HepG2 (cell line): ENCODE data around the gene ITPK1. TPM values are rescaled to one million over a fixed set of nuclear protein-coding genes. Genes with fewer than 3 reads are reported as not detected.
A peak's percentile ranks its signal among the peaks of the same experiment; 100 is the strongest.

Experiments used
- EEA1 ChIP-seq: sonication (generic); formaldehyde crosslinking; IDR thresholded peaks from 2 replicates; pipeline ENCODE4 v1.5.1; 2020; ENCODE audit warnings: mild to moderate bottlenecking, missing genetic modification reagents, borderline replicate concordance
- EHMT2 ChIP-seq: fragments of 200-600 bp; sonication (generic); IDR thresholded peaks from 2 replicates; pipeline ENCODE4 v1.7.0; 2017; ENCODE audit warnings: antibody characterized with exemption, low read depth, low read length, borderline replicate concordance
- GATA4 ChIP-seq: sonication (generic); IDR thresholded peaks from 2 replicates; pipeline ENCODE4 v1.6.1; 2016; ENCODE audit warnings: antibody characterized with exemption, low read depth, borderline replicate concordance
- HNF1B ChIP-seq: sonication (generic); formaldehyde crosslinking; IDR thresholded peaks from 2 replicates; pipeline ENCODE4 v1.5.1; 2020; ENCODE audit warnings: mild to moderate bottlenecking, moderate library complexity, missing genetic modification reagents
- HOXA5 ChIP-seq: sonication (generic); formaldehyde crosslinking; IDR thresholded peaks from 2 replicates; pipeline ENCODE4 v1.4.0; 2020; ENCODE audit warnings: missing genetic modification reagents
- IRF9 ChIP-seq: sonication (generic); formaldehyde crosslinking; IDR thresholded peaks from 2 replicates; pipeline ENCODE4 v1.8.0; 2022; ENCODE audit warnings: missing genetic modification reagents, mild to moderate bottlenecking, borderline replicate concordance
- NFYC ChIP-seq: IDR thresholded peaks from 2 replicates; pipeline ENCODE4 v1.6.1; 2016; ENCODE audit warnings: missing genetic modification reagents, missing compliant biosample characterization
- NONO ChIP-seq, 2 experiments: fragments of 450-650 bp in 1 of 2; sonication (generic) in 1 of 2; formaldehyde crosslinking in 1 of 2; IDR thresholded peaks in 1 of 2; conservative IDR thresholded peaks in 1 of 2; 2 replicates each; pipeline versions ENCODE4 v1.6.1 to v1.8.0; 2017 to 2022; ENCODE audit warnings: mild to moderate bottlenecking in 1 of 2, missing genetic modification reagents in 1 of 2, moderate library complexity in 1 of 2
- PHB2 ChIP-seq: fragments of 450-650 bp; IDR thresholded peaks from 2 replicates; pipeline ENCODE4 v1.6.1; 2018; ENCODE audit not compliant: partially characterized antibody
- TRIM24 ChIP-seq: sonication (generic); formaldehyde crosslinking; IDR thresholded peaks from 2 replicates; pipeline ENCODE4 v1.8.0; 2022; ENCODE audit warnings: mild to moderate bottlenecking, missing genetic modification reagents
- ZBTB20 ChIP-seq: sonication (generic); formaldehyde crosslinking; IDR thresholded peaks from 2 replicates; pipeline ENCODE4 v1.8.1; 2023; ENCODE audit warnings: missing genetic modification reagents, low read depth, mild to moderate bottlenecking, borderline replicate concordance
- ZNF205 ChIP-seq: IDR thresholded peaks from 2 replicates; pipeline ENCODE4 v1.6.1; 2018; ENCODE audit warnings: missing biosample characterization, missing genetic modification reagents
- ZNF329 ChIP-seq: sonication (generic); formaldehyde crosslinking; IDR thresholded peaks from 2 replicates; pipeline ENCODE4 v1.9.0; 2021; ENCODE audit warnings: low read depth, mild to moderate bottlenecking, missing genetic modification reagents
- polyA plus RNA-seq, 8 experiments: library from polyadenylated mRNA; depleted of rRNA in 3 of 8; stranded (reverse) in 7 of 8; unstranded in 1 of 8; fragments of >200 nt; fragmentation: Illumina TruSeq in 4 of 8; extraction: Trizol in 4 of 8; gene quantifications; 2 replicates each; pipeline versions ENCODE4 v1.2.1 to v1.2.3, GENCODE V29; 2011 to 2016; ENCODE audit warnings: low read depth in 4 of 8, missing spikeins in 1 of 8, mixed read lengths in 1 of 8; ENCODE audit not compliant: insufficient read depth in 1 of 8
- total RNA-seq, 5 experiments: library from RNA; depleted of rRNA; stranded (reverse); fragments of >200 nt; fragmentation: Illumina TruSeq; extraction: Trizol; gene quantifications; 2 replicates each; pipeline ENCODE4 v1.2.3, GENCODE V29; 2016; ENCODE audit warnings: low read depth in 1 of 5

The ITPK1 gene
- total and polyA plus RNA-seq, 2 of the 13 experiments (the other 11 are each of a cell fraction or from before 2014, with no cell fraction given) = 20.5 to 47.5 TPM

GRCh38 chr14:92923744-92924103, 192.0 kb downstream of the ITPK1 start (continued):
- no peak for TF ChIP-seq ZNF329 (CRISPR knock-in tag)
- TF ChIP-seq EHMT2 = peak; percentile 42; the same call in 1 of the 2 replicates
- TF ChIP-seq HOXA5 (CRISPR knock-in tag) = no peak
- TF ChIP-seq IRF9 = 0 out of 2 replicates have a peak, but pooled peaks have one; percentile 5
- TF ChIP-seq NONO (IDR thresholded peaks at IDR 0.05) = no peak
- TF ChIP-seq NONO (CRISPR knock-in tag; conservative IDR thresholded peaks at IDR 0.05) = no peak
- no peak for TF ChIP-seq GATA4
- no peak for TF ChIP-seq NFYC (CRISPR knock-in tag)
- TF ChIP-seq PHB2 = no peak
- no peak for TF ChIP-seq ZBTB20 (CRISPR knock-in tag)
- 0 out of 2 replicates have a peak, but pooled peaks have one; percentile 0 for TF ChIP-seq ZNF205 (CRISPR knock-in tag)
- TF ChIP-seq TRIM24 (CRISPR knock-in tag) = no peak
- no peak for TF ChIP-seq EEA1 (CRISPR knock-in tag)
- no peak for TF ChIP-seq HNF1B (CRISPR knock-in tag)
